Tibial artery (tissue), 4 donors: ENCODE measurements around the gene TENM3.

Source experiments
- DNase-seq, 2 donors: peaks; one replicate each; pipeline ENCODE4 v3.0.0-alpha.2; 2019
- H3K27ac ChIP-seq, 2 donors: fragments of 200-600 bp; sonication (generic) in 1 of 2; 1 replicate in 1 of 2; 2 replicates in 1 of 2; pipeline ENCODE4 v1.5.1; 2018 to 2019; ENCODE audit warnings: mild to moderate bottlenecking in 1 of 2
- H3K27me3 ChIP-seq, 2 donors: fragments of 200-600 bp; sonication (generic) in 1 of 2; one replicate each; pipeline versions ENCODE4 v1.5.1 to v1.6.0; 2016 to 2019
- H3K36me3 ChIP-seq, 3 donors: fragments of 200-600 bp; sonication (generic) in 2 of 3; one replicate each; pipeline ENCODE4 v1.5.1; 2016 to 2019; ENCODE audit warnings: mild to moderate bottlenecking in 2 of 3
- H3K4me1 ChIP-seq, 4 donors: fragments of 200-600 bp; sonication (generic) in 2 of 4; 1 replicate in 3 of 4; 2 replicates in 1 of 4; pipeline ENCODE4 v1.5.1; 2016 to 2019
- H3K4me3 ChIP-seq, 2 donors: fragments of 200-600 bp; sonication (generic) in 1 of 2; 1 replicate in 1 of 2; 2 replicates in 1 of 2; pipeline ENCODE4 v1.5.1; 2018 to 2019; ENCODE audit warnings: mild to moderate bottlenecking in 2 of 2
- H3K9me3 ChIP-seq, 3 donors: fragments of 200-600 bp; sonication (generic) in 1 of 3; one replicate each; pipeline ENCODE4 v1.5.1; 2016 to 2019
- intact Hi-C: fragments of 100-400 bp; cut with DNase I; formaldehyde crosslinking; loops from one replicate; pipeline ENCODE4 v1.15.0; 2023; ENCODE audit warnings: low total_unique reads
- TF ChIP-seq, protein P1 (sequence below), 2 experiments: fragments of 200-600 bp in 1 of 2; fragments of 450-650 bp in 1 of 2; IDR thresholded peaks; one replicate each; pipeline ENCODE4 v1.5.1; 2017 to 2019; ENCODE audit warnings: antibody characterized with exemption in 2 of 2, mild to moderate bottlenecking in 1 of 2, moderate library complexity in 1 of 2

Gene TENM3

GRCh38 chr4:182593402-182593801 lies 350.2 kb downstream of the TENM3 start:
- TF ChIP-seq, protein P1, sequence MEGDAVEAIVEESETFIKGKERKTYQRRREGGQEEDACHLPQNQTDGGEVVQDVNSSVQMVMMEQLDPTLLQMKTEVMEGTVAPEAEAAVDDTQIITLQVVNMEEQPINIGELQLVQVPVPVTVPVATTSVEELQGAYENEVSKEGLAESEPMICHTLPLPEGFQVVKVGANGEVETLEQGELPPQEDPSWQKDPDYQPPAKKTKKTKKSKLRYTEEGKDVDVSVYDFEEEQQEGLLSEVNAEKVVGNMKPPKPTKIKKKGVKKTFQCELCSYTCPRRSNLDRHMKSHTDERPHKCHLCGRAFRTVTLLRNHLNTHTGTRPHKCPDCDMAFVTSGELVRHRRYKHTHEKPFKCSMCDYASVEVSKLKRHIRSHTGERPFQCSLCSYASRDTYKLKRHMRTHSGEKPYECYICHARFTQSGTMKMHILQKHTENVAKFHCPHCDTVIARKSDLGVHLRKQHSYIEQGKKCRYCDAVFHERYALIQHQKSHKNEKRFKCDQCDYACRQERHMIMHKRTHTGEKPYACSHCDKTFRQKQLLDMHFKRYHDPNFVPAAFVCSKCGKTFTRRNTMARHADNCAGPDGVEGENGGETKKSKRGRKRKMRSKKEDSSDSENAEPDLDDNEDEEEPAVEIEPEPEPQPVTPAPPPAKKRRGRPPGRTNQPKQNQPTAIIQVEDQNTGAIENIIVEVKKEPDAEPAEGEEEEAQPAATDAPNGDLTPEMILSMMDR (IDR thresholded peaks at IDR 0.05) = no peak
- H3K36me3 ChIP-seq = no peaks in the 10 kb centered on the region
- no peaks in the 10 kb centered on the region for H3K4me1 ChIP-seq
- H3K27me3 ChIP-seq = no peaks in the 10 kb centered on the region
- no peak overlapping the region for H3K27ac ChIP-seq
- peaks cover 0 to 15% (median 0%) of the 10 kb centered on the region in 3 donors for H3K9me3 ChIP-seq
- intact Hi-C loops = no loop called here
- no peak overlapping the region for H3K4me3 ChIP-seq
- no peak for DNase-seq

- no peaks in the 10 kb centered on the region for H3K4me1 ChIP-seq
- no peak overlapping the region for H3K4me3 ChIP-seq
- intact Hi-C loops = no loop called here
- peaks cover 0 to 11% (median 0%) of the 10 kb centered on the region in 3 donors for H3K9me3 ChIP-seq
- TF ChIP-seq, protein P1 (IDR thresholded peaks at IDR 0.05) = no peak
- DNase-seq = no peak
- H3K27ac ChIP-seq = no peak overlapping the region
- no peaks in the 10 kb centered on the region for H3K36me3 ChIP-seq
- H3K27me3 ChIP-seq = no peaks in the 10 kb centered on the region
These were observed 350.7 kb downstream of the TENM3 start for GRCh38 chr4:182593864-182594263.

- H3K9me3 ChIP-seq = no peaks in the 10 kb centered on the region
- no peak overlapping the region for H3K27ac ChIP-seq
- TF ChIP-seq, protein P1 (IDR thresholded peaks at IDR 0.05) = no peak
- no peak overlapping the region for H3K4me3 ChIP-seq
- H3K4me1 ChIP-seq = no peaks in the 10 kb centered on the region
- intact Hi-C loops = no loop called here
- DNase-seq = no peak
- no peaks in the 10 kb centered on the region for H3K27me3 ChIP-seq
- H3K36me3 ChIP-seq = no peaks in the 10 kb centered on the region
These were observed 356.9 kb downstream of the TENM3 start for GRCh38 chr4:182600093-182600492.

DNA sequence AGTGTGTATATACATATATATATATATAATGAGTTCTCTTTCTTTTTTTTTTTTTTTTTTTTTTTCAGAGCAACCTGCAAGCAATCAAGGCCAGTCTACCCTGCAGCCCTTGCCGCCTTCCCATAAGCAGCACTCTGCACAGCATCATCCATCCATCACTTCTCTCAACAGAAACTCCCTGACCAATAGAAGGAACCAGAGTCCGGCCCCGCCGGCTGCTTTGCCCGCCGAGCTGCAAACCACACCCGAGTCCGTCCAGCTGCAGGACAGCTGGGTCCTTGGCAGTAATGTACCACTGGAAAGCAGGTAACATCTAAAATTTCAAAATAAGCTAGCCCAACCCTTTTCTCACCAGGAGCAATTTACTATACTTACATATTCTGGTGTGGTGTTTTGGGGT lies 357.7 kb downstream of the TENM3 start:
- Histone ChIP-seq H3K27ac (no peak overlapping the region), H3K27me3 (no peaks in the 10 kb centered on the region), H3K4me3 (no peak overlapping the region), H3K36me3 (no peaks in the 10 kb centered on the region), H3K4me1 (no peaks in the 10 kb centered on the region), H3K9me3 (no peaks in the 10 kb centered on the region)
- DNase-seq = no peak
- intact Hi-C loops = no loop called here
- TF ChIP-seq, protein P1 (IDR thresholded peaks at IDR 0.05) = no peak

GRCh38 chr4:182604161-182604622 lies 361.0 kb downstream of the TENM3 start:
- no peaks in the 10 kb centered on the region for H3K4me1 ChIP-seq

More at GRCh38 chr4:182604161-182604622, 361.0 kb downstream of the TENM3 start:
- TF ChIP-seq, protein P1 (IDR thresholded peaks at IDR 0.05) = no peak
- no peak overlapping the region for H3K4me3 ChIP-seq
- intact Hi-C loops = no loop called here
- DNase-seq = no peak
- H3K27me3 ChIP-seq = no peaks in the 10 kb centered on the region
- no peaks in the 10 kb centered on the region for H3K9me3 ChIP-seq
- no peak overlapping the region for H3K27ac ChIP-seq
- H3K36me3 ChIP-seq = no peaks in the 10 kb centered on the region
